H9 (cell line): Measurements from ENCODE around the gene TJP2. TPM values are rescaled to one million over a fixed set of nuclear protein-coding genes. Genes with fewer than 3 reads are reported as not detected.
A peak's percentile ranks its signal among the peaks of the same experiment; 100 is the strongest.

Experiments
- DNase-seq: peaks from one replicate; pipeline ENCODE4 v3.0.0-alpha.2; 2017
- H2AFZ ChIP-seq: one replicate; pipeline ENCODE4 v1.6.1; 2013; ENCODE audit warnings: mild to moderate bottlenecking, low read length, control low read depth, moderate library complexity
- H2AK5ac ChIP-seq: 2 replicates; pipeline ENCODE4 v1.6.1; 2013; ENCODE audit warnings: low read length, control low read depth, mixed read lengths; ENCODE audit not compliant: insufficient read length
- H2BK120ac ChIP-seq: one replicate; pipeline ENCODE4 v1.6.1; 2013; ENCODE audit warnings: low read depth, mild to moderate bottlenecking, low read length, control low read depth, inconsistent platforms; ENCODE audit not compliant: poor library complexity, severe bottlenecking
- H2BK12ac ChIP-seq: 2 replicates; pipeline ENCODE4 v1.6.1; 2013; ENCODE audit warnings: low read length, control low read depth, mixed read lengths, low read depth; ENCODE audit not compliant: insufficient read length
- H2BK15ac ChIP-seq: 2 replicates; pipeline ENCODE4 v1.6.1; 2013; ENCODE audit warnings: low read depth, low read length, control low read depth
- H2BK20ac ChIP-seq: one replicate; pipeline ENCODE4 v1.6.1; 2013; ENCODE audit warnings: low read depth, mild to moderate bottlenecking, low read length, control low read depth, inconsistent platforms; ENCODE audit not compliant: poor library complexity, severe bottlenecking
- H2BK5ac ChIP-seq: 2 replicates; pipeline ENCODE4 v1.6.1; 2013; ENCODE audit warnings: low read length, control low read depth, mixed read lengths; ENCODE audit not compliant: insufficient read length
- H3K14ac ChIP-seq: 2 replicates; pipeline ENCODE4 v1.6.1; 2013; ENCODE audit warnings: low read length, control low read depth; ENCODE audit not compliant: insufficient read depth
- H3K18ac ChIP-seq: 2 replicates; pipeline ENCODE4 v1.6.1; 2013; ENCODE audit warnings: low read depth, mild to moderate bottlenecking, mixed read lengths, low read length, control low read depth; ENCODE audit not compliant: insufficient read length
- H3K23ac ChIP-seq: 2 replicates; pipeline ENCODE4 v1.6.1; 2013; ENCODE audit warnings: low read length, control low read depth, mixed read lengths, low read depth; ENCODE audit not compliant: insufficient read length
- H3K23me2 ChIP-seq: 2 replicates; pipeline ENCODE4 v1.6.1; 2013; ENCODE audit warnings: low read depth, mild to moderate bottlenecking, mixed read lengths, low read length, control low read depth; ENCODE audit not compliant: insufficient read length, poor library complexity, severe bottlenecking
- H3K27ac ChIP-seq: 2 replicates; pipeline ENCODE4 v1.5.1; 2013; ENCODE audit warnings: low read length, control low read depth, mixed read lengths, low read depth; ENCODE audit not compliant: insufficient read length
- H3K27me3 ChIP-seq: 2 replicates; pipeline ENCODE4 v1.6.1; 2013; ENCODE audit warnings: low read length, control low read depth, inconsistent platforms; ENCODE audit not compliant: insufficient read depth
- H3K4ac ChIP-seq: 2 replicates; pipeline ENCODE4 v1.6.1; 2013; ENCODE audit warnings: low read depth, mild to moderate bottlenecking, control low read depth, inconsistent platforms, low read length, moderate library complexity
- H3K4me1 ChIP-seq: 2 replicates; pipeline ENCODE4 v1.6.1; 2013; ENCODE audit warnings: low read length, control low read depth, inconsistent platforms; ENCODE audit not compliant: insufficient read depth
- H3K4me2 ChIP-seq: 2 replicates; pipeline ENCODE4 v1.6.1; 2013; ENCODE audit warnings: low read length, control low read depth, mixed read lengths; ENCODE audit not compliant: insufficient read length, insufficient read depth
- H3K56ac ChIP-seq: 2 replicates; pipeline ENCODE4 v1.6.1; 2013; ENCODE audit warnings: low read depth, mild to moderate bottlenecking, mixed read lengths, low read length, control low read depth; ENCODE audit not compliant: insufficient read length
- H3K79me1 ChIP-seq: 2 replicates; pipeline ENCODE4 v1.6.1; 2013; ENCODE audit warnings: low read depth, mild to moderate bottlenecking, moderate library complexity, low read length, control low read depth, inconsistent platforms; ENCODE audit not compliant: insufficient read depth, poor library complexity, severe bottlenecking
- H3K79me2 ChIP-seq: 2 replicates; pipeline ENCODE4 v1.6.1; 2013; ENCODE audit warnings: low read length, control low read depth, inconsistent platforms; ENCODE audit not compliant: insufficient read depth
- H3K9ac ChIP-seq: 2 replicates; pipeline ENCODE4 v1.6.1; 2013; ENCODE audit warnings: low read length, control low read depth, mixed read lengths; ENCODE audit not compliant: insufficient read length; ENCODE audit errors: extremely low read depth
- H3K9me3 ChIP-seq: one replicate; pipeline ENCODE4 v1.6.1; 2013; ENCODE audit warnings: low read depth, low read length, inconsistent platforms; ENCODE audit not compliant: control insufficient read depth
- H3T11ph ChIP-seq: one replicate; pipeline ENCODE4 v1.6.1; 2013; ENCODE audit warnings: mild to moderate bottlenecking, low read length, control low read depth, inconsistent platforms
- H4K20me1 ChIP-seq: one replicate; pipeline ENCODE4 v1.6.1; 2013; ENCODE audit not compliant: control insufficient read depth, insufficient read length, insufficient read depth
- H4K5ac ChIP-seq: 2 replicates; pipeline ENCODE4 v1.6.1; 2013; ENCODE audit warnings: low read depth, mild to moderate bottlenecking, mixed read lengths, low read length, control low read depth; ENCODE audit not compliant: insufficient read length
- H4K8ac ChIP-seq: replicated peaks from 2 replicates; pipeline ENCODE4 v1.6.1; 2013; ENCODE audit warnings: low read length, control low read depth, mixed read lengths, low read depth; ENCODE audit not compliant: insufficient read length
- H4K91ac ChIP-seq: 2 replicates; pipeline ENCODE4 v1.6.1; 2013; ENCODE audit warnings: low read depth, mild to moderate bottlenecking, moderate library complexity, mixed read lengths, low read length, control low read depth; ENCODE audit not compliant: insufficient read length
- H3K27ac Mint-ChIP-seq, 3 experiments: 2 replicates in 2 of 3; 3 replicates in 1 of 3; pipeline ENCODE4 v1.8.0; 2020 to 2021; ENCODE audit warnings: mixed read lengths in 3 of 3, mild to moderate bottlenecking in 1 of 3, moderate library complexity in 1 of 3
- H3K27me3 Mint-ChIP-seq: 2 replicates; pipeline ENCODE4 v1.8.0; 2021; ENCODE audit warnings: low read depth, mild to moderate bottlenecking, moderate library complexity, mixed read lengths
- H3K36me3 Mint-ChIP-seq, 3 experiments: 2 replicates in 2 of 3; 3 replicates in 1 of 3; pipeline ENCODE4 v1.8.0; 2020 to 2021; ENCODE audit warnings: low read depth in 3 of 3, mixed read lengths in 3 of 3; ENCODE audit not compliant: insufficient read depth in 1 of 3
- H3K4me1 Mint-ChIP-seq, 2 experiments: 2 replicates each; pipeline ENCODE4 v1.8.0; 2020; ENCODE audit warnings: mixed read lengths in 2 of 2
- H3K4me3 Mint-ChIP-seq, 2 experiments: 2 replicates in 1 of 2; 3 replicates in 1 of 2; pipeline ENCODE4 v1.8.0; 2020 to 2021; ENCODE audit warnings: mild to moderate bottlenecking in 2 of 2, mixed read lengths in 2 of 2, moderate library complexity in 1 of 2
- H3K9me3 Mint-ChIP-seq, 2 experiments: 2 replicates in 1 of 2; 3 replicates in 1 of 2; pipeline ENCODE4 v1.8.0; 2020; ENCODE audit warnings: mild to moderate bottlenecking in 2 of 2, mixed read lengths in 2 of 2, moderate library complexity in 1 of 2
- WGBS: extraction: QIAGEN DNeasy Blood & Tissue Kit; methylation state at CpG from one replicate; pipeline ENCODE4 v1.1.7; 2013; ENCODE audit warnings: missing lambda C conversion rate, low lambda C conversion rate, mixed read lengths; ENCODE audit not compliant: insufficient read length; ENCODE audit errors: extremely low coverage; 5-methylcytosine and 5-hydroxymethylcytosine counted together
- total RNA-seq: library from RNA; stranded (reverse); gene quantifications from 2 replicates; pipeline ENCODE4 v1.2.1, GENCODE V29; 2021
- TF ChIP-seq, protein P1 (sequence below): fragments of 200-600 bp; sonication (generic); conservative IDR thresholded peaks from 3 replicates; pipeline ENCODE4 v1.8.0; 2021; ENCODE audit warnings: antibody characterized with exemption, mild to moderate bottlenecking

The TJP2 gene
- total RNA-seq, 1 experiment from 2014 or later, result 130 TPM

DNA sequence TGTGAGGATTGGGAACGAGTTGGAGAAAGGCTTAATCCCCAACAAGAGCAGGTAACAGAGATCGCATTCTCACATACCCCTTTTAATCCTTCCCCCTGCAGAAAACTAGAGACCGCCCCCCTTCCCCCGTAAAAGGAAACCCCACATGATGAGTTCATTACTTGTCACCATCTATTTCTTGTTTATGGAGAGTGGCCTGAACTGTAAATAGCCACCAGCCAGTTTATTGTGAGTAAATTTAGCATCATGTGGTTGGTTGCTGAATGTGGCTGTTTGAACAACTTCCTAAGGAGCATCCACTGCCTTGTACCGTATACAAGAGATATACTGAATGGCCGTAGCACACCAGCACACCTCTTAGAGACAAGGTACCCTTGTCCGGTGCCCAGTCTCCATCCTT lies 62.1 kb downstream of the TJP2 start:
- Histone ChIP-seq H3K79me2 (no peaks in the 10 kb centered on the region), H2BK20ac (no peak overlapping the region), H3K56ac (no peak overlapping the region), H3K27ac (no peak overlapping the region), H4K5ac (no peak overlapping the region), H3K27me3 (no peaks in the 10 kb centered on the region), H3K23me2 (no peaks in the 10 kb centered on the region), H3K9me3 (no peaks in the 10 kb centered on the region), H2BK15ac (no peak overlapping the region), H2AFZ (no peak overlapping the region), H3K23ac (no peak overlapping the region), H4K91ac (no peak overlapping the region), H3K9ac (no peak overlapping the region), H3T11ph (no peak overlapping the region), H4K20me1 (no peaks in the 10 kb centered on the region), H4K8ac (no peak overlapping the region), H2BK120ac (no peak overlapping the region), H2AK5ac (no peak overlapping the region), H2BK5ac (no peak overlapping the region), H3K4me2 (no peak overlapping the region), H3K4ac (no peak overlapping the region), H3K14ac (no peak overlapping the region), H3K79me1 (no peaks in the 10 kb centered on the region), H3K18ac (no peak overlapping the region), H2BK12ac (no peak overlapping the region), H3K4me1 (peaks cover 9% of the 10 kb centered on the region; the same call in 1 of the 2 replicates)
- no CpG with 5 or more reads among the region's 7 CpGs for WGBS
- peaks cover 15 to 56% (median 45%) of the 10 kb centered on the region in 3 experiments; a peak in 6 of 7 replicates for H3K36me3 Mint-ChIP-seq
- TF ChIP-seq, protein P1, sequence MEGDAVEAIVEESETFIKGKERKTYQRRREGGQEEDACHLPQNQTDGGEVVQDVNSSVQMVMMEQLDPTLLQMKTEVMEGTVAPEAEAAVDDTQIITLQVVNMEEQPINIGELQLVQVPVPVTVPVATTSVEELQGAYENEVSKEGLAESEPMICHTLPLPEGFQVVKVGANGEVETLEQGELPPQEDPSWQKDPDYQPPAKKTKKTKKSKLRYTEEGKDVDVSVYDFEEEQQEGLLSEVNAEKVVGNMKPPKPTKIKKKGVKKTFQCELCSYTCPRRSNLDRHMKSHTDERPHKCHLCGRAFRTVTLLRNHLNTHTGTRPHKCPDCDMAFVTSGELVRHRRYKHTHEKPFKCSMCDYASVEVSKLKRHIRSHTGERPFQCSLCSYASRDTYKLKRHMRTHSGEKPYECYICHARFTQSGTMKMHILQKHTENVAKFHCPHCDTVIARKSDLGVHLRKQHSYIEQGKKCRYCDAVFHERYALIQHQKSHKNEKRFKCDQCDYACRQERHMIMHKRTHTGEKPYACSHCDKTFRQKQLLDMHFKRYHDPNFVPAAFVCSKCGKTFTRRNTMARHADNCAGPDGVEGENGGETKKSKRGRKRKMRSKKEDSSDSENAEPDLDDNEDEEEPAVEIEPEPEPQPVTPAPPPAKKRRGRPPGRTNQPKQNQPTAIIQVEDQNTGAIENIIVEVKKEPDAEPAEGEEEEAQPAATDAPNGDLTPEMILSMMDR, result no peak
- H3K4me3 Mint-ChIP-seq, result no peak overlapping the region
- peaks cover 22 to 24% of the 10 kb centered on the region in 2 experiments for H3K4me1 Mint-ChIP-seq
- no peaks in the 10 kb centered on the region for H3K27me3 Mint-ChIP-seq
- no peaks in the 10 kb centered on the region for H3K9me3 Mint-ChIP-seq
- DNase-seq, result no peak
- peak overlapping the region in 1 of 3 experiments; percentile 9; a peak in 1 of 7 replicates for H3K27ac Mint-ChIP-seq
